ENCODE data around the gene GCAT.
A peak's percentile ranks its signal among the peaks of the same experiment; 100 is the strongest.

GCAT gene

DNA sequence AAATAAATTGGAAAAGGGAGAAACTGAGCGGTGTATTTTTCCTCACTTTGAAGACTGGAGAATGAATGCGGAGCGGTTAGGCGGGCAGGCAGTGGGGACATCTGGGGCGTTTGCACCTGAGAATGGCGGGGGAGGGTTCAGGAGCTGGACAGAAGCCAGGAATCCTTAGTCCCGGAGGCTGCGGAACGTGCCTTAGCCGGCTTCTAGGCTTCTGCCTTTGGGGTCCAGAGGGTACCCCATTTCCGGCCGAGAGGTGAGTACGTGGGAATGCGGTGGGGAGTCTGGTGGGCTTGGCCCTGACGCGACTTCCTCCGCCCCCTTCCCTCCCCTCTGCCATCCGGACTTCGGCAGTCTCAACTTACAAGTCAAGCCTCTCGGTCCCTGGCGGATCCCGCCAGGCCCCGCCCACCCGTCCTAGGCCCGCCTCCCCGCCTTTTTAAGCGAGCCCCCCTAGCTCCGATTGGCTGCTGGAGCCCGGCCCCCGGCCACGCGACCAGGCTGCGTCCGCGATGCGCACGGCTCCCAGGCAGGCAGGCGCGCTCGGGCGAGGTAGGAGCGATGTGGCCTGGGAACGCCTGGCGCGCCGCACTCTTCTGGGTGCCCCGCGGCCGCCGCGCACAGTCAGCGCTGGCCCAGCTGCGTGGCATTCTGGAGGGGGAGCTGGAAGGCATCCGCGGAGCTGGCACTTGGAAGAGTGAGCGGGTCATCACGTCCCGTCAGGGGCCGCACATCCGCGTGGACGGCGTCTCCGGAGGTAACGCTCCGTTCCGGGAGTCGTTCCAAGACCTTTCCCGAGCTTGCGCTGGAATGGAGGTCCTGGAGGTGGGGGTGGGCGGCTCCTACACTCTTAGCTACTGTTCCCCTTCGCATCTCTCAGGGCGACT, at the start of gene GCAT:
GCAT (plus strand) TSS at position 525 of the 884 bp plus-strand sequence; CDS start at position 559, 34 bp downstream.
- Histone ChIP-seq H3K27me3 (ENCODE audit: insufficient read depth, low read length) (peaks cover 10% of the 10 kb centered on the region; the same call in 1 of the 2 replicates), H3K4me2 (ENCODE audit: low read length) (peak within 1 kb of the TSS; percentile 73), H3K9me2 (ENCODE audit: low read depth, low read length) (no peaks in the 10 kb centered on the region), H2AFZ (ENCODE audit: low read length) (no peak within 1 kb of the TSS), H3K79me2 (ENCODE audit: insufficient read depth, low read length) (no peaks in the 10 kb centered on the region), H3K4me3 (ENCODE audit: low read depth, low read length, poor library complexity, severe bottlenecking) (peak within 1 kb of the TSS; percentile 73), H4K20me1 (ENCODE audit: insufficient read depth, low read length) (no peaks in the 10 kb centered on the region), H3K9me3 (ENCODE audit: low read length) (no peaks in the 10 kb centered on the region), H3K4me1 (ENCODE audit: insufficient read depth, low read length, severe bottlenecking) (peaks cover 59% of the 10 kb centered on the region), H3K27ac (ENCODE audit: low read depth, low read length, poor library complexity, severe bottlenecking) (peak within 1 kb of the TSS; percentile 34), H3F3A (ENCODE audit: insufficient read depth, low read length) (no peaks in the 10 kb centered on the region; the same call in 1 of the 2 replicates), H3K9ac (ENCODE audit: low read length) (peak within 1 kb of the TSS; percentile 72), H3K36me3 (ENCODE audit: insufficient read depth, low read length) (no peaks in the 10 kb centered on the region; the same call in 1 of the 2 replicates)
- TF ChIP-seq EZH2 (IDR thresholded peaks at IDR 0.05; ENCODE audit: borderline replicate concordance, low read length): no peak
- TF ChIP-seq, protein P1, sequence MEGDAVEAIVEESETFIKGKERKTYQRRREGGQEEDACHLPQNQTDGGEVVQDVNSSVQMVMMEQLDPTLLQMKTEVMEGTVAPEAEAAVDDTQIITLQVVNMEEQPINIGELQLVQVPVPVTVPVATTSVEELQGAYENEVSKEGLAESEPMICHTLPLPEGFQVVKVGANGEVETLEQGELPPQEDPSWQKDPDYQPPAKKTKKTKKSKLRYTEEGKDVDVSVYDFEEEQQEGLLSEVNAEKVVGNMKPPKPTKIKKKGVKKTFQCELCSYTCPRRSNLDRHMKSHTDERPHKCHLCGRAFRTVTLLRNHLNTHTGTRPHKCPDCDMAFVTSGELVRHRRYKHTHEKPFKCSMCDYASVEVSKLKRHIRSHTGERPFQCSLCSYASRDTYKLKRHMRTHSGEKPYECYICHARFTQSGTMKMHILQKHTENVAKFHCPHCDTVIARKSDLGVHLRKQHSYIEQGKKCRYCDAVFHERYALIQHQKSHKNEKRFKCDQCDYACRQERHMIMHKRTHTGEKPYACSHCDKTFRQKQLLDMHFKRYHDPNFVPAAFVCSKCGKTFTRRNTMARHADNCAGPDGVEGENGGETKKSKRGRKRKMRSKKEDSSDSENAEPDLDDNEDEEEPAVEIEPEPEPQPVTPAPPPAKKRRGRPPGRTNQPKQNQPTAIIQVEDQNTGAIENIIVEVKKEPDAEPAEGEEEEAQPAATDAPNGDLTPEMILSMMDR (IDR thresholded peaks at IDR 0.05; ENCODE audit: low read length): no peak

DNA sequence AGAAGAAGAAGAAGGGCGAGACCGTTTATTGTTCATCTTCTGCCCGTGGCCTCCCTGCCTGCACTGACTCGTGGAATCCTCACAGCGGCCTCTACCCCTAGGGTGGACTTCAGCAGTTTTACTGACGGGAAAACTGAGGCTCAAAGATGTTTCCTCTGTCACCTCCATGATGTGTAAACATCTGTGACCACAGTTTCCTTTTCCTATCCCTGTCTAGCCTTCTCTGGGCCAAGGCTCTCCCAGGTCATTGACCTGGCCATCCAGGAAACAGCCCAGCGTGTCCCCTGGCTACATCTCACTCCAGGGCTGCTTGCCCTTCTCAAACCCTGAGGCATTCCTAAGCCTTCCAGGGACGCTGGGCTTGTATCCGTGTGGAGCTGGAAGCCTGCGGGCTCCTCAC, 49.0 kb upstream of the GCAT start:
- H3K27ac ChIP-seq (ENCODE audit: low read depth, low read length, poor library complexity, severe bottlenecking): no peak overlapping the region
- H3K4me2 ChIP-seq (ENCODE audit: low read length): no peak overlapping the region
- no peak overlapping the region for H3K9ac ChIP-seq (ENCODE audit: low read length)
- H3K79me2 ChIP-seq (ENCODE audit: insufficient read depth, low read length): no peaks in the 10 kb centered on the region
- TF ChIP-seq EZH2 (IDR thresholded peaks at IDR 0.05; ENCODE audit: borderline replicate concordance, low read length): no peak
- TF ChIP-seq, protein P1 (IDR thresholded peaks at IDR 0.05; ENCODE audit: low read length): no peak
- H3K9me2 ChIP-seq (ENCODE audit: low read depth, low read length): no peaks in the 10 kb centered on the region
- H3K4me3 ChIP-seq (ENCODE audit: low read depth, low read length, poor library complexity, severe bottlenecking): no peak overlapping the region
- H3K4me1 ChIP-seq (ENCODE audit: insufficient read depth, low read length, severe bottlenecking): no peaks in the 10 kb centered on the region
- H3F3A ChIP-seq (ENCODE audit: insufficient read depth, low read length): no peaks in the 10 kb centered on the region
- no peaks in the 10 kb centered on the region for H4K20me1 ChIP-seq (ENCODE audit: insufficient read depth, low read length)
- H2AFZ ChIP-seq (ENCODE audit: low read length): no peak overlapping the region
- no peaks in the 10 kb centered on the region for H3K27me3 ChIP-seq (ENCODE audit: insufficient read depth, low read length)
- H3K9me3 ChIP-seq (ENCODE audit: low read length): no peaks in the 10 kb centered on the region
- peaks cover 49% of the 10 kb centered on the region for H3K36me3 ChIP-seq (ENCODE audit: insufficient read depth, low read length)

DNA sequence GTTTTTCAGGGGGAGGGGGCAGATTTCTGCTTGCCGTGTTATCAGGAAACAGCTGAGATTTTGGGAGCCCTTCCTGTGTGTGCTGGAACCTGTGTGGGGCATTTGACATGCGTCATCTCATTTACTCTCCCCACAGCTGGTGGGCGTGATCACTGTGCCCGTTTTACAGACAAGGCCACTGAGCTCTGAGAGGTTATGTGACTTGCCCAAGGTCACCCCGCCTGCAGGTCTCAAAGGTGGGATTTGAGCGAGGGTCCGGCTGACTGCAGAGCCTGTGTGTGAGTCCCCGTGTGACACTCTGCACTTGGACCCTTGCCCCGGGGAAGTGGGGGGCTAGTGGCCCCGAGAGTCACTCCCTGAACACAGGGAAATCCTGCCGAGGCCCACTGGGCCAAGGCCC, 48.5 kb upstream of the GCAT start:
- H3K4me1 ChIP-seq (ENCODE audit: insufficient read depth, low read length, severe bottlenecking): peaks cover 6% of the 10 kb centered on the region
- no peak overlapping the region for H2AFZ ChIP-seq (ENCODE audit: low read length)
- no peaks in the 10 kb centered on the region for H3F3A ChIP-seq (ENCODE audit: insufficient read depth, low read length)
- no peak overlapping the region for H3K4me3 ChIP-seq (ENCODE audit: low read depth, low read length, poor library complexity, severe bottlenecking)
- H3K79me2 ChIP-seq (ENCODE audit: insufficient read depth, low read length): no peaks in the 10 kb centered on the region
- H4K20me1 ChIP-seq (ENCODE audit: insufficient read depth, low read length): no peaks in the 10 kb centered on the region
- H3K27ac ChIP-seq (ENCODE audit: low read depth, low read length, poor library complexity, severe bottlenecking): no peak overlapping the region
- peaks cover 49% of the 10 kb centered on the region for H3K36me3 ChIP-seq (ENCODE audit: insufficient read depth, low read length)
- H3K27me3 ChIP-seq (ENCODE audit: insufficient read depth, low read length): no peaks in the 10 kb centered on the region
- TF ChIP-seq EZH2 (IDR thresholded peaks at IDR 0.05; ENCODE audit: borderline replicate concordance, low read length): no peak
- TF ChIP-seq, protein P1 (IDR thresholded peaks at IDR 0.05; ENCODE audit: low read length): no peak
- no peak overlapping the region for H3K4me2 ChIP-seq (ENCODE audit: low read length)
- no peaks in the 10 kb centered on the region for H3K9me2 ChIP-seq (ENCODE audit: low read depth, low read length)
- H3K9me3 ChIP-seq (ENCODE audit: low read length): no peaks in the 10 kb centered on the region
- no peak overlapping the region for H3K9ac ChIP-seq (ENCODE audit: low read length)
